ENCODE results near the gene MAPRE2.
A peak's percentile ranks its signal among the peaks of the same experiment; 100 is the strongest.

MAPRE2 gene

DNA sequence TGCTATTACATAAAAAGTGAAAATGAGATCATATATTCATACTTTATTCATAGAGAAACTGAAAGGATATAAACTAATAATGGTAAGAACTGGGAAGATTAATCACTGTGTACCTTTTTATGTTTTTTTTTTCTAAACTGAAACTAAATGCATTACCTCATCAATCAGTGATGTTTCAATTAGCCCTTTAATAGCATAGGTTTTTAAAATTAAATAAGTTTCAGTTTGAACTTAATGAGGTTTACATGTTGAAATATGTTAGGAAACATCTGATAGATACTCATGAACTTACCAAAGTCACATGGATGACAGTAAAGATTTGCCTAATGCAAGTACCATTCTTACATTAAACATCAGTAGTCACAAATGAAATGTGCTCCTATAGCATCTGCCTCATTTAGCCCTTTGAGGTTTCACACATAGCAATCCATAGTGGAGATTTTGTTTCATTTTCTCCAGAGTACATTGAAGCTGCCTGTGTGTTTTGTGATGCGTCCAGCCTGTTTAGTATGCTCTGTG, 8.9 kb downstream of the MAPRE2 start:
- H3K4me3 ChIP-seq (ENCODE audit: low read depth, low read length) = no peak overlapping the region
- peak; percentile 57 for DNase-seq (ENCODE audit: low read depth)
- TF ChIP-seq, protein P1, sequence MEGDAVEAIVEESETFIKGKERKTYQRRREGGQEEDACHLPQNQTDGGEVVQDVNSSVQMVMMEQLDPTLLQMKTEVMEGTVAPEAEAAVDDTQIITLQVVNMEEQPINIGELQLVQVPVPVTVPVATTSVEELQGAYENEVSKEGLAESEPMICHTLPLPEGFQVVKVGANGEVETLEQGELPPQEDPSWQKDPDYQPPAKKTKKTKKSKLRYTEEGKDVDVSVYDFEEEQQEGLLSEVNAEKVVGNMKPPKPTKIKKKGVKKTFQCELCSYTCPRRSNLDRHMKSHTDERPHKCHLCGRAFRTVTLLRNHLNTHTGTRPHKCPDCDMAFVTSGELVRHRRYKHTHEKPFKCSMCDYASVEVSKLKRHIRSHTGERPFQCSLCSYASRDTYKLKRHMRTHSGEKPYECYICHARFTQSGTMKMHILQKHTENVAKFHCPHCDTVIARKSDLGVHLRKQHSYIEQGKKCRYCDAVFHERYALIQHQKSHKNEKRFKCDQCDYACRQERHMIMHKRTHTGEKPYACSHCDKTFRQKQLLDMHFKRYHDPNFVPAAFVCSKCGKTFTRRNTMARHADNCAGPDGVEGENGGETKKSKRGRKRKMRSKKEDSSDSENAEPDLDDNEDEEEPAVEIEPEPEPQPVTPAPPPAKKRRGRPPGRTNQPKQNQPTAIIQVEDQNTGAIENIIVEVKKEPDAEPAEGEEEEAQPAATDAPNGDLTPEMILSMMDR (conservative IDR thresholded peaks at IDR 0.05; ENCODE audit: low read depth, low read length) = no peak

- no peak overlapping the region for H3K4me3 ChIP-seq (ENCODE audit: low read depth, low read length)
- TF ChIP-seq, protein P1 (conservative IDR thresholded peaks at IDR 0.05; ENCODE audit: low read depth, low read length) = no peak
- DNase-seq (ENCODE audit: low read depth) = peak; percentile 65
Measured at GRCh38 chr18:35050705-35051195, 9.5 kb downstream of the MAPRE2 start.

- H3K4me3 ChIP-seq (ENCODE audit: low read depth, low read length) = no peak overlapping the region
- TF ChIP-seq, protein P1 (conservative IDR thresholded peaks at IDR 0.05; ENCODE audit: low read depth, low read length) = no peak
- no peak for DNase-seq (ENCODE audit: low read depth)
Measured at GRCh38 chr18:35051641-35052377, 10.6 kb downstream of the MAPRE2 start.

DNA sequence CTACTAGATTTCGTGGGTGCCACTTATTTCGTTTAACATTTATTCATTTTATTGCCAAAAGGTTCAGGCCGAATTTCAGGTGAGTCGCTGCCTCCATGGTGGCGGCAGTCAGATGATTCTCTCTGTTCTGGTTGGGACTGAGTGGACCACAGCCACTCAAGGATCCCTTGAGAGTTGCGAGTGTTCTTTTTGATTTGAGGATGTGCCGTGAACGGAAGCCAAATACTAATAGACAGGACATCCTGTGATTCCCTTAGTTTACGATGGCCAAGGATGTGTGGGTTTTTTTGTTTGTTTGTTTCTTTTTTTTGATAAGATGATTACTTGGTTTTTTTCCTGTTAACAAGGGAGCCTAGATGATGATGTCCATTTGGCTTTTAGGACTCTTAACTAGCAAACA, 13.2 kb downstream of the MAPRE2 start:
- no peak overlapping the region for H3K4me3 ChIP-seq (ENCODE audit: low read depth, low read length)
- TF ChIP-seq, protein P1 (conservative IDR thresholded peaks at IDR 0.05; ENCODE audit: low read depth, low read length) = no peak
- DNase-seq (ENCODE audit: low read depth) = no peak

- no peak for DNase-seq (ENCODE audit: low read depth)
- TF ChIP-seq, protein P1 (conservative IDR thresholded peaks at IDR 0.05; ENCODE audit: low read depth, low read length) = no peak
- H3K4me3 ChIP-seq (ENCODE audit: low read depth, low read length) = no peak overlapping the region
Measured at GRCh38 chr18:35055105-35055504, 13.9 kb downstream of the MAPRE2 start.

DNA sequence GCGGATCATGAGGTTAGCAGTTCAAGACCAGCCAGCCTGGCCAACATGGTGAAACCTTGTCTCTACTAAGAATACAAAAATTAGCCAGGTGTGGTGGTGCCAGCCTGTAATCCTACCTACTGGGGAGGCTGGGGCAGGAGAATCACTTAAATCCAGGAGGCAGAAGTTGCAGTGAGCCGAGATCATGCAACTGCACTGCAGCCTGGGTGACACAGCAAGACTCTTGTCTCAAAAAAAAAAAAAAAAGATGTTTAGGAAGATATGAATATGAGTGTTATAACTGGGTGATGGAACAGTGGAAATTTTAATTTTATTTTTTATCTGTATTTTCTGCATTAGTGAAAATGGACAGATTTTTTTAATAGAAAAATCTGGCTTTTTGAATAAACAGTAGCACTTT, 14.5 kb downstream of the MAPRE2 start:
- TF ChIP-seq, protein P1 (conservative IDR thresholded peaks at IDR 0.05; ENCODE audit: low read depth, low read length) = no peak
- H3K4me3 ChIP-seq (ENCODE audit: low read depth, low read length) = no peak overlapping the region
- DNase-seq (ENCODE audit: low read depth) = no peak

Data from choroid plexus epithelial cell (primary cell).